Measurements from ENCODE around the gene TGM3.

The TGM3 gene

GRCh38 chr20:2305029-2305428, 9.2 kb downstream of the TGM3 start:
- H3K4me3 ChIP-seq (ENCODE audit: low read depth, low read length): no peak overlapping the region
- TF ChIP-seq, protein P1, sequence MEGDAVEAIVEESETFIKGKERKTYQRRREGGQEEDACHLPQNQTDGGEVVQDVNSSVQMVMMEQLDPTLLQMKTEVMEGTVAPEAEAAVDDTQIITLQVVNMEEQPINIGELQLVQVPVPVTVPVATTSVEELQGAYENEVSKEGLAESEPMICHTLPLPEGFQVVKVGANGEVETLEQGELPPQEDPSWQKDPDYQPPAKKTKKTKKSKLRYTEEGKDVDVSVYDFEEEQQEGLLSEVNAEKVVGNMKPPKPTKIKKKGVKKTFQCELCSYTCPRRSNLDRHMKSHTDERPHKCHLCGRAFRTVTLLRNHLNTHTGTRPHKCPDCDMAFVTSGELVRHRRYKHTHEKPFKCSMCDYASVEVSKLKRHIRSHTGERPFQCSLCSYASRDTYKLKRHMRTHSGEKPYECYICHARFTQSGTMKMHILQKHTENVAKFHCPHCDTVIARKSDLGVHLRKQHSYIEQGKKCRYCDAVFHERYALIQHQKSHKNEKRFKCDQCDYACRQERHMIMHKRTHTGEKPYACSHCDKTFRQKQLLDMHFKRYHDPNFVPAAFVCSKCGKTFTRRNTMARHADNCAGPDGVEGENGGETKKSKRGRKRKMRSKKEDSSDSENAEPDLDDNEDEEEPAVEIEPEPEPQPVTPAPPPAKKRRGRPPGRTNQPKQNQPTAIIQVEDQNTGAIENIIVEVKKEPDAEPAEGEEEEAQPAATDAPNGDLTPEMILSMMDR (IDR thresholded peaks at IDR 0.05; ENCODE audit: borderline replicate concordance, insufficient read depth, low read depth, low read length): no peak

DNA sequence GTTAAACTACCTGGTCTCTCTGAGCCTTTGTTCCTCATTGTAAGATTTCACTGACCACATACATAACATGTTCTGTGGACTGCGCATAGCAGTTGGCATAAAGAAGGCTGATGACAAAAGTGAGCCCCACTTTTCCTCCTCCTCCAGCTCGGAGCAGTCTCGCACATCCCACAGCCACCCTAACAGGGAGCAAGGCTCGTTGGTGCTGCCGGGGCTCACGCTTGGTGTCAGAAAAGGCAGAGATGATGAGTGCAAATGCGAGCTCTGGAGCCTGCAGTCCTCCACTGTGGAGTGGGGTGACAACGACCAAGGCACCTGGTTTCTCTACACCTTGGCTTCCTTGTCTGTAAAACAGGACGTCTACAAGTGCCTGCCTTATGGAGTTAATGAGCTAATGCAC, 9.7 kb downstream of the TGM3 start:
- no peak overlapping the region for H3K4me3 ChIP-seq (ENCODE audit: low read depth, low read length)
- TF ChIP-seq, protein P1 (IDR thresholded peaks at IDR 0.05; ENCODE audit: borderline replicate concordance, insufficient read depth, low read depth, low read length): no peak

- TF ChIP-seq, protein P1 (IDR thresholded peaks at IDR 0.05; ENCODE audit: borderline replicate concordance, insufficient read depth, low read depth, low read length): no peak
- no peak overlapping the region for H3K4me3 ChIP-seq (ENCODE audit: low read depth, low read length)
Observed at GRCh38 chr20:2305946-2306345, 10.1 kb downstream of the TGM3 start.

DNA sequence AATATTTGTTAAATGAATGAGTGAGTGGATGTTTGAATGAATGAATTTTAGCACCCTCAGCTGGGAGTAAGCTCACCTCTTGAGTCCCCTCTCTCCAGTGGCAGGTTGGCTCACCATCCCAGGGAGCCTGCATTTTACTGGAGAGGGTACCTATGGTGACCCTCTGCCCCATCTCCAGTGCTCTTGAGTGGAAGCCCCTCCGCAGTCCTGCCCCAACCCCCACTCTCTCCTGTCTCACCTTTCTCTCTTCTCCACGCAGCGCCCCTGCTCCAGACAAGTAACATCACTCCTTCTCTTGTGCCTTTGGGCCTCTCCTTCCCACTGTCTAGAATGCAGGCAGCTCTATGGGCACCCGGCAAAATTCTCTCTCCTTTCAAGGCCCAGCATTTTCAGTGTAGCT, 11.3 kb downstream of the TGM3 start:
- H3K4me3 ChIP-seq (ENCODE audit: low read depth, low read length): no peak overlapping the region
- TF ChIP-seq, protein P1 (IDR thresholded peaks at IDR 0.05; ENCODE audit: borderline replicate concordance, insufficient read depth, low read depth, low read length): no peak

GRCh38 chr20:2311329-2311728, 15.5 kb downstream of the TGM3 start:
- no peak overlapping the region for H3K4me3 ChIP-seq (ENCODE audit: low read depth, low read length)
- TF ChIP-seq, protein P1 (IDR thresholded peaks at IDR 0.05; ENCODE audit: borderline replicate concordance, insufficient read depth, low read depth, low read length): no peak

GRCh38 chr20:2312876-2313275, 17.1 kb downstream of the TGM3 start:
- TF ChIP-seq, protein P1 (IDR thresholded peaks at IDR 0.05; ENCODE audit: borderline replicate concordance, insufficient read depth, low read depth, low read length): no peak

DNA sequence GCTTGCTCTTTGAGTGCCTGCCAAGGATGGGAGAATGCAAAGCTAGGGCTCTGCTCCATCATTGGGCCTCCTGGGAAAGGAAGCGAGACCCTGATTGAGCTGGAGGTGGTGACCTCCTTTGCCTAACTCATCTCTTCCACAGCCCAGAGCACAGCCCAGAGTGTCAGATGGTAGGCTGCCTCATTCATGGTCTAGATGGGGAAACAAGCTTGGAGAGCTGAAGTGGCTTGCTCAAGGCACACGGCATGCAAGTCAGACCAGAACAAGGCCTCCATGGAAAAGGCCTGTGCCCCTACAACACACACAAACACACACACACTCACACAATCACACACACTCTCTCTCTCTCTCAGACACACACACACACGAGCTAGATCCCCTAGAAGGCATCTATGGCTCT, 17.5 kb downstream of the TGM3 start:
- H3K4me3 ChIP-seq (ENCODE audit: low read depth, low read length): no peak overlapping the region
- TF ChIP-seq, protein P1 (IDR thresholded peaks at IDR 0.05; ENCODE audit: borderline replicate concordance, insufficient read depth, low read depth, low read length): no peak

More at GRCh38 chr20:2312876-2313275, 17.1 kb downstream of the TGM3 start:
- H3K4me3 ChIP-seq (ENCODE audit: low read depth, low read length): no peak overlapping the region
